Fibroblast of lung (primary cell): ENCODE data around the gene NOL3. TPM values are rescaled to one million over a fixed set of nuclear protein-coding genes. Genes with fewer than 3 reads are reported as not detected.

Source experiments
- DNase-seq, 2 donors: peaks; one replicate each; pipeline versions ENCODE4 v3.0.0 to v3.0.0-alpha.2; 2010; ENCODE audit warnings: low read depth in 2 of 2
- H2AFZ ChIP-seq: 2 replicates; pipeline ENCODE4 v1.5.1; 2012; ENCODE audit warnings: low read length, control low read depth, inconsistent platforms
- H3K27ac ChIP-seq: 2 replicates; pipeline ENCODE4 v1.5.1; 2011; ENCODE audit warnings: low read length, control low read depth; ENCODE audit not compliant: insufficient read depth
- H3K27me3 ChIP-seq: 2 replicates; pipeline ENCODE4 v1.5.1; 2011; ENCODE audit warnings: mild to moderate bottlenecking, low read length; ENCODE audit not compliant: control insufficient read depth, insufficient read depth
- H3K36me3 ChIP-seq: 2 replicates; pipeline ENCODE4 v1.5.1; 2011; ENCODE audit warnings: low read length; ENCODE audit not compliant: control insufficient read depth, insufficient read depth
- H3K4me1 ChIP-seq: 2 replicates; pipeline ENCODE4 v1.5.1; 2011; ENCODE audit warnings: low read length; ENCODE audit not compliant: control insufficient read depth, insufficient read depth; ENCODE audit errors: extremely low read depth
- H3K4me2 ChIP-seq: 2 replicates; pipeline ENCODE4 v1.5.1; 2011; ENCODE audit warnings: low read length, control low read depth; ENCODE audit not compliant: insufficient read depth; ENCODE audit errors: extremely low read depth
- H3K4me3 ChIP-seq, 4 experiments: fragments of 200-600 bp in 1 of 4; sonication (generic) in 1 of 4; replicated peaks in 1 of 4; 2 replicates each; pipeline ENCODE4 v1.5.1; 2011 to 2016; ENCODE audit warnings: low read length in 4 of 4, low read depth in 3 of 4, mild to moderate bottlenecking in 3 of 4, control low read depth in 2 of 4, inconsistent platforms in 1 of 4, mixed read lengths in 1 of 4; ENCODE audit not compliant: insufficient read depth in 1 of 4; ENCODE audit errors: control extremely low read depth in 1 of 4
- H3K79me2 ChIP-seq: 2 replicates; pipeline ENCODE4 v1.5.1; 2012; ENCODE audit warnings: mild to moderate bottlenecking, low read length, inconsistent platforms; ENCODE audit not compliant: control insufficient read depth, insufficient read depth
- H3K9ac ChIP-seq: 2 replicates; pipeline ENCODE4 v1.5.1; 2011; ENCODE audit warnings: mild to moderate bottlenecking, low read length, control low read depth; ENCODE audit not compliant: insufficient read depth
- H3K9me3 ChIP-seq: 2 replicates; pipeline ENCODE4 v1.5.1; 2012; ENCODE audit warnings: low read depth, low read length; ENCODE audit not compliant: control insufficient read depth, insufficient read depth
- H4K20me1 ChIP-seq: 2 replicates; pipeline ENCODE4 v1.5.1; 2011; ENCODE audit warnings: low read length; ENCODE audit not compliant: control insufficient read depth, insufficient read depth; ENCODE audit errors: extremely low read depth
- CTCF ChIP-seq, 2 donors: IDR thresholded peaks in 1 of 2; conservative IDR thresholded peaks in 1 of 2; 1 replicate in 1 of 2; 2 replicates in 1 of 2; pipeline ENCODE4 v1.5.1; 2011 to 2012; ENCODE audit warnings: low read length in 2 of 2, control low read depth in 1 of 2, inconsistent platforms in 1 of 2, low read depth in 1 of 2, mild to moderate bottlenecking in 1 of 2
- EZH2 ChIP-seq: IDR thresholded peaks from 2 replicates; pipeline ENCODE4 v1.5.1; 2012; ENCODE audit warnings: low read length, control low read depth, mild to moderate bottlenecking; ENCODE audit errors: missing control alignments
- polyA plus RNA-seq, 2 donors: library from polyadenylated mRNA; depleted of rRNA in 1 of 2; stranded (reverse) in 1 of 2; unstranded in 1 of 2; fragments of >200 nt; gene quantifications; 2 replicates each; pipeline ENCODE4 v1.2.1, GENCODE V29; 2011 to 2012; ENCODE audit warnings: missing spikeins in 1 of 2
- total RNA-seq: library from RNA; depleted of rRNA; stranded (reverse); fragments of >200 nt; gene quantifications from 2 replicates; pipeline ENCODE4 v1.2.1, GENCODE V29; 2014

Gene NOL3
- total and polyA plus RNA-seq, 2 donors (not counting 1 experiment from before 2014, with no cell fraction given) = 8.0 to 23.3 TPM

- no peak for TF ChIP-seq EZH2
- TF ChIP-seq CTCF (conservative IDR thresholded peaks at IDR 0.05 in 1 of 2, IDR thresholded peaks at IDR 0.05 in 1 of 2; ENCODE audit: low read depth in 1 of 2, low read length in 2 of 2) = peak; percentile 3 to 10
- Histone ChIP-seq H3K36me3 (peaks cover 10% of the 10 kb centered on the region), H3K4me1 (peaks cover 15% of the 10 kb centered on the region), H2AFZ (no peak overlapping the region), H3K9me3 (no peaks in the 10 kb centered on the region), H3K27ac (no peak overlapping the region), H3K4me2 (no peak overlapping the region), H4K20me1 (no peaks in the 10 kb centered on the region), H3K27me3 (no peaks in the 10 kb centered on the region), H3K4me3 (no peak overlapping the region), H3K9ac (no peak overlapping the region), H3K79me2 (peaks cover 9% of the 10 kb centered on the region)
- DNase-seq = no peak
Measured at GRCh38 chr16:67179421-67180080, 9.2 kb downstream of the NOL3 start.

GRCh38 chr16:67180166-67180565, 9.8 kb downstream of the NOL3 start:
- Histone ChIP-seq H3K79me2 (peaks cover 9% of the 10 kb centered on the region), H3K4me3 (no peak overlapping the region), H3K27me3 (no peaks in the 10 kb centered on the region), H3K4me1 (peaks cover 18% of the 10 kb centered on the region), H3K4me2 (no peak overlapping the region), H3K9ac (no peak overlapping the region), H4K20me1 (no peaks in the 10 kb centered on the region), H3K9me3 (no peaks in the 10 kb centered on the region), H2AFZ (no peak overlapping the region), H3K36me3 (peaks cover 8% of the 10 kb centered on the region), H3K27ac (no peak overlapping the region)
- TF ChIP-seq CTCF (conservative IDR thresholded peaks at IDR 0.05 in 1 of 2, IDR thresholded peaks at IDR 0.05 in 1 of 2; ENCODE audit: low read depth in 1 of 2, low read length in 2 of 2) (no peak), EZH2 (no peak)
- DNase-seq = no peak

- Histone ChIP-seq H3K9me3 (no peaks in the 10 kb centered on the region), H3K9ac (no peak overlapping the region), H3K4me3 (peak overlapping the region in 2 of 4 experiments; percentile 42 to 46), H3K4me2 (peak overlapping the region; percentile 72), H3K27ac (peak overlapping the region; percentile 36), H3K36me3 (peaks cover 6% of the 10 kb centered on the region), H2AFZ (no peak overlapping the region), H4K20me1 (no peaks in the 10 kb centered on the region), H3K79me2 (peaks cover 9% of the 10 kb centered on the region), H3K4me1 (peaks cover 20% of the 10 kb centered on the region), H3K27me3 (no peaks in the 10 kb centered on the region)
- TF ChIP-seq EZH2 (no peak), CTCF (conservative IDR thresholded peaks at IDR 0.05 in 1 of 2, IDR thresholded peaks at IDR 0.05 in 1 of 2; ENCODE audit: low read depth in 1 of 2, low read length in 2 of 2) (no peak)
- peak; percentile 84 to 95 for DNase-seq
Measured at GRCh38 chr16:67181346-67181745, 11.0 kb downstream of the NOL3 start.
